ENCODE data around the gene BICD2. TPM values are rescaled to one million over a fixed set of nuclear protein-coding genes. Genes with fewer than 3 reads are reported as not detected.

The BICD2 gene
- total and polyA plus RNA-seq, 10 of the 15 experiments (the other 5 are each of a cell fraction or from before 2014, with no cell fraction given), result 5.3 to 25.5 (median 14.4) TPM

DNA sequence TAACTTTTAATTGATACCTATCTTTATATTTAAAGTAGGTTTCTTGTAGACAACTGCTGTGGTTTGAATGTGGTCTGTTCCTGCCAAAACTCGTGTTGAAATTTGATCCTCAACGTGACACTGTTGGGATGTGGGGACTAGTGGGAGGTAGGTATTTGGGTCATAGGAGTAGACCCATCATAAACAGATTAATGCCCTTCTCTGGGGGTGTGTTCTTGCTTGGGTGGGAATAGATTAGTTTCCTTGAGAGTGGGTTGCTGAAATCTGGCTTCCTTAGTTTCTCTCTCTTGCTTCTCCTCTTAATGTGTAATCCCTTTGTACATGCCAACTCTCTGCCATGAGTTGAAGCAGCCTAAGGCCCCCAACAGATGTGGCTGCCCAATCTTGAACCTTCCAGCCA lies 60.1 kb downstream of the BICD2 start:
- H4K20me1 ChIP-seq (ENCODE audit: control insufficient read depth, insufficient read depth), result no peaks in the 10 kb centered on the region
- BruUV-seq (replicated peaks), result no TSS peak
- H3K4me2 ChIP-seq (ENCODE audit: control insufficient read depth, insufficient read depth), result no peak overlapping the region
- no peak overlapping the region for H3K4me3 ChIP-seq
- in situ Hi-C loops (cut with MboI), result no loop called here
- H3K36me3 ChIP-seq (ENCODE audit: control insufficient read depth in 2 of 2, insufficient read depth in 2 of 2, low read length in 1 of 2), result no peaks in the 10 kb centered on the region; a peak in 2 of 4 replicates
- no peaks in the 10 kb centered on the region for H3K27me3 ChIP-seq (replicated peaks in 1 of 2; ENCODE audit: control insufficient read depth in 2 of 2, insufficient read depth in 2 of 2, low read length in 1 of 2)
- ATAC-seq (no peak), DNase-seq (ENCODE audit: low read depth, low spot score) (no peak), FAIRE-seq (no peak)
- WGBS (ENCODE audit: insufficient coverage, insufficient replicate concordance, low lambda C conversion rate, missing lambda C conversion rate), result 69% methylated on average over 2 of the region's 2 CpGs
- H2AFZ ChIP-seq (ENCODE audit: control insufficient read depth, low read depth, low read length), result no peak overlapping the region
- no peak overlapping the region for H3K27ac ChIP-seq (ENCODE audit: control insufficient read depth, insufficient read depth)
- intact Hi-C loops (cut with micrococcal nuclease; ENCODE audit: unreplicated experiment), result no loop called here
- ChIA-PET CTCF (interaction anchor here (1.9 kb wide), 1 partner anchor 566 kb away, joined by 5 read pairs; no protein-coding TSS in a partner anchor), POLR2A (no interaction called here), RAD21 (ENCODE audit: unreplicated experiment) (interaction anchor here (0.7 kb wide), 1 partner anchor 500 kb away, joined by 3 read pairs; no protein-coding TSS in a partner anchor), SMC1A (ENCODE audit: uncharacterized antibody, unreplicated experiment) (interaction anchor here (1.4 kb wide), 1 partner anchor 37 kb away, joined by 3 read pairs; no protein-coding TSS in a partner anchor)
- H3K9me3 ChIP-seq (replicated peaks; ENCODE audit: control insufficient read depth, insufficient read depth, low read length), result no peaks in the 10 kb centered on the region
- H3K9ac ChIP-seq (ENCODE audit: control insufficient read depth, insufficient read depth, low read length), result no peak overlapping the region
- H3K79me2 ChIP-seq (ENCODE audit: control insufficient read depth, insufficient read depth, low read length), result no peaks in the 10 kb centered on the region
- TF ChIP-seq, protein P1, sequence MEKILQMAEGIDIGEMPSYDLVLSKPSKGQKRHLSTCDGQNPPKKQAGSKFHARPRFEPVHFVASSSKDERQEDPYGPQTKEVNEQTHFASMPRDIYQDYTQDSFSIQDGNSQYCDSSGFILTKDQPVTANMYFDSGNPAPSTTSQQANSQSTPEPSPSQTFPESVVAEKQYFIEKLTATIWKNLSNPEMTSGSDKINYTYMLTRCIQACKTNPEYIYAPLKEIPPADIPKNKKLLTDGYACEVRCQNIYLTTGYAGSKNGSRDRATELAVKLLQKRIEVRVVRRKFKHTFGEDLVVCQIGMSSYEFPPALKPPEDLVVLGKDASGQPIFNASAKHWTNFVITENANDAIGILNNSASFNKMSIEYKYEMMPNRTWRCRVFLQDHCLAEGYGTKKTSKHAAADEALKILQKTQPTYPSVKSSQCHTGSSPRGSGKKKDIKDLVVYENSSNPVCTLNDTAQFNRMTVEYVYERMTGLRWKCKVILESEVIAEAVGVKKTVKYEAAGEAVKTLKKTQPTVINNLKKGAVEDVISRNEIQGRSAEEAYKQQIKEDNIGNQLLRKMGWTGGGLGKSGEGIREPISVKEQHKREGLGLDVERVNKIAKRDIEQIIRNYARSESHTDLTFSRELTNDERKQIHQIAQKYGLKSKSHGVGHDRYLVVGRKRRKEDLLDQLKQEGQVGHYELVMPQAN (conservative IDR thresholded peaks at IDR 0.05), result no peak
- TF ChIP-seq HDGF (IDR thresholded peaks at IDR 0.05) (no peak), TCF7 (IDR thresholded peaks at IDR 0.05; ENCODE audit: borderline replicate concordance) (no peak), TAF1 (IDR thresholded peaks at IDR 0.05; ENCODE audit: borderline replicate concordance, low read depth, low read length) (no peak), HDAC2 (IDR thresholded peaks at IDR 0.05) (no peak)
- TF ChIP-seq, protein P2, sequence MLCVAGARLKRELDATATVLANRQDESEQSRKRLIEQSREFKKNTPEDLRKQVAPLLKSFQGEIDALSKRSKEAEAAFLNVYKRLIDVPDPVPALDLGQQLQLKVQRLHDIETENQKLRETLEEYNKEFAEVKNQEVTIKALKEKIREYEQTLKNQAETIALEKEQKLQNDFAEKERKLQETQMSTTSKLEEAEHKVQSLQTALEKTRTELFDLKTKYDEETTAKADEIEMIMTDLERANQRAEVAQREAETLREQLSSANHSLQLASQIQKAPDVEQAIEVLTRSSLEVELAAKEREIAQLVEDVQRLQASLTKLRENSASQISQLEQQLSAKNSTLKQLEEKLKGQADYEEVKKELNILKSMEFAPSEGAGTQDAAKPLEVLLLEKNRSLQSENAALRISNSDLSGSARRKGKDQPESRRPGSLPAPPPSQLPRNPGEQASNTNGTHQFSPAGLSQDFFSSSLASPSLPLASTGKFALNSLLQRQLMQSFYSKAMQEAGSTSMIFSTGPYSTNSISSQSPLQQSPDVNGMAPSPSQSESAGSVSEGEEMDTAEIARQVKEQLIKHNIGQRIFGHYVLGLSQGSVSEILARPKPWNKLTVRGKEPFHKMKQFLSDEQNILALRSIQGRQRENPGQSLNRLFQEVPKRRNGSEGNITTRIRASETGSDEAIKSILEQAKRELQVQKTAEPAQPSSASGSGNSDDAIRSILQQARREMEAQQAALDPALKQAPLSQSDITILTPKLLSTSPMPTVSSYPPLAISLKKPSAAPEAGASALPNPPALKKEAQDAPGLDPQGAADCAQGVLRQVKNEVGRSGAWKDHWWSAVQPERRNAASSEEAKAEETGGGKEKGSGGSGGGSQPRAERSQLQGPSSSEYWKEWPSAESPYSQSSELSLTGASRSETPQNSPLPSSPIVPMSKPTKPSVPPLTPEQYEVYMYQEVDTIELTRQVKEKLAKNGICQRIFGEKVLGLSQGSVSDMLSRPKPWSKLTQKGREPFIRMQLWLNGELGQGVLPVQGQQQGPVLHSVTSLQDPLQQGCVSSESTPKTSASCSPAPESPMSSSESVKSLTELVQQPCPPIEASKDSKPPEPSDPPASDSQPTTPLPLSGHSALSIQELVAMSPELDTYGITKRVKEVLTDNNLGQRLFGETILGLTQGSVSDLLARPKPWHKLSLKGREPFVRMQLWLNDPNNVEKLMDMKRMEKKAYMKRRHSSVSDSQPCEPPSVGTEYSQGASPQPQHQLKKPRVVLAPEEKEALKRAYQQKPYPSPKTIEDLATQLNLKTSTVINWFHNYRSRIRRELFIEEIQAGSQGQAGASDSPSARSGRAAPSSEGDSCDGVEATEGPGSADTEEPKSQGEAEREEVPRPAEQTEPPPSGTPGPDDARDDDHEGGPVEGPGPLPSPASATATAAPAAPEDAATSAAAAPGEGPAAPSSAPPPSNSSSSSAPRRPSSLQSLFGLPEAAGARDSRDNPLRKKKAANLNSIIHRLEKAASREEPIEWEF (IDR thresholded peaks at IDR 0.05; ENCODE audit: insufficient replicate concordance, low read depth, low read length), result no peak
- H3K4me1 ChIP-seq (ENCODE audit: control insufficient read depth, insufficient read depth, low read length), result peaks cover 5% of the 10 kb centered on the region; the same call in 1 of the 2 replicates
